ENCODE data around the gene ACTL8.

Gene ACTL8

DNA sequence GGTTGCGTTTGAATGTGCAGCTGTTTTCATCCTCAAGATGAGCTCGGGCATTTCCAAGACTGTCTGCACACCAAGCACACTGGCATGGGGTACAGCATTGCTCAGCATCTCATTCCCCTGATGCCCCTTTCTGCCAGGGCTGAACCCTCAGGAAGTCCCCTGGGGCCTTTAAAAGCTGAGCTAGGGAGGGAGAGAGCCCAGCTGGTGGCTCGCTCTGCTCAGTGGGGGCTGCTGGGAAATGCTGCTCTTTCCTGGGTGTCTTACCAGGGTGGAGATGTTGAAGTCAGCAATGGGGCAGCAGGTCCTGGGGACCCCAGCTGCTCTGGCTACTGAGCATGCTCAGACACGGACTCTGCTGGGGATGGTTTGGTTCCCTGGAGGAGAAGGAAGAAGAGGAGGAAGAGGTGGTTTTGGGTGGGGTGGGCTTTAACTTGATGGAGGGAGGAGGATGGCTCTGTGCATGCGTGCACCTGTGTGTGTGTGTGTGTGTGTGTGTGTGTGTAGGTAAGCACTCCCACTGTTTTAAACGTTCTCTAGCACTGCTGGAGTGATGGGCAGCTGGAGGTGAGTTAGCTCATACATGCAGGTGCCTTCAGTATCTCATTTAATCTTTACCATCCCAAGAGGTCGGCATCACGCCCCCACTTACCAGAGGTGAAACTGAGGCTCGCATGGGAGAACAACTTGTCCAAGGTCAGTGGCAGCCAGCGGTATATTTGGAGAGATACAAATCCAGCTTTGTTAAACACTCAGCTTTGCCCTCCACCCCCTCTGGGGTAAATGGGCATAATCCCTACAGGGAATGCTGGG, 40.9 kb downstream of the ACTL8 start:
- H3K4me3 ChIP-seq (ENCODE audit: low read depth, low read length): no peak overlapping the region
- no peak for DNase-seq (ENCODE audit: low read depth)

GRCh38 chr1:17797478-17797877, 42.3 kb downstream of the ACTL8 start:
- no peak for DNase-seq (ENCODE audit: low read depth)
- H3K4me3 ChIP-seq (ENCODE audit: low read depth, low read length): no peak overlapping the region

GRCh38 chr1:17798011-17798410, 42.9 kb downstream of the ACTL8 start:
- H3K4me3 ChIP-seq (ENCODE audit: low read depth, low read length): no peak overlapping the region
- no peak for DNase-seq (ENCODE audit: low read depth)

DNA sequence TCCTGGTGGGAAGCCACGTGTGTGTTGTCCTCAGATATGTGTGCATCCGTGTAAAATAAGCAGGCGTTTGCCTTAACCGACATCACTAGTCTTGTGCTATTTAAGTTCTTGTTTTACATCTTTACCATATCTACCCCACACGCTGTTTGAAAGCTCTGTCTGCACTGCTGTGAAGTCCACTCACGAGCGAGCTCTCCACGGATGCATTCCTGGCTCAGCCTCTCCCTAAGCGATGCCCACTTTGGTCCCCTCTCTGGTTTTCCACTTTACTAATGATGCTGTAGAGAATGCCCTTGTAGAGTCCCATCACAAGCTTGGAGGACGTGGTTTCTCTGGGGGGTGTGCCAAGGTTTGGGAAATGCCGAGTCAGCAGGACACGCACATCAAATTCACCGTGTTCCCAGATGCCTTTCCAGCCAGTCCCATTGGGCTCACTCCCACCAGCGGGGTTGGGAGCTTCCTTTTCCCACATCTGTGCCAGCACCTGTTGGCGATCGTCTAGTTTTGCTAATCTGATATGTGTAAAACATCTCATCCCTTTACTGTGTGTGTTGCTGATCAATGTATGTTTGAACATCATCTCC, 43.8 kb downstream of the ACTL8 start:
- H3K4me3 ChIP-seq (ENCODE audit: low read depth, low read length): no peak overlapping the region
- no peak for DNase-seq (ENCODE audit: low read depth)

DNA sequence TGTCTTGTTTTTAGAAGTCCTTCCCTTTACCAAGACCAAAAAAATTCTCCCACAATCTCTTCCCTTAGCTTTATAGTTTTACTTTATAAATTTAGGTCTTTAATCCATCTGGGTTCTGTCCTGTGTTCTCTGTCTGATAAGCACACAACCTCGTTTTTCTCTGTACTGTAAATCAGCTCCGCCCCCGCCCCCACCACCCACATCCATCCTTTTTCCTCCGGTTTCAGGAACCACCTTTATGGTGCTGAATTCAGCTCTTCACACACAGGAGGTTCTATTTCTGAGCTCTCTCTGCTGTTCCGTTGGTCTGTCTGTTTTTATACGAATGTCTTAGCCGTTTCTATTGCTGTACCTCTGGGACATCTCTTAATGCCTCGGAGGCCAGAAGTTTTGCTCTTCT, 44.5 kb downstream of the ACTL8 start:
- H3K4me3 ChIP-seq (ENCODE audit: low read depth, low read length): no peak overlapping the region
- no peak for DNase-seq (ENCODE audit: low read depth)

GRCh38 chr1:17802164-17802563, 47.0 kb downstream of the ACTL8 start:
- peak; percentile 19 for DNase-seq (ENCODE audit: low read depth)

GRCh38 chr1:17802945-17803344, 47.8 kb downstream of the ACTL8 start:
- DNase-seq (ENCODE audit: low read depth): no peak
- H3K4me3 ChIP-seq (ENCODE audit: low read depth, low read length): no peak overlapping the region

More at GRCh38 chr1:17802164-17802563, 47.0 kb downstream of the ACTL8 start:
- no peak overlapping the region for H3K4me3 ChIP-seq (ENCODE audit: low read depth, low read length)

- H3K4me3 ChIP-seq (ENCODE audit: low read depth, low read length): no peak overlapping the region
- DNase-seq (ENCODE audit: low read depth): no peak
Observed at GRCh38 chr1:17805869-17806684, 50.9 kb downstream of the ACTL8 start.

GRCh38 chr1:17808816-17809215, 53.7 kb downstream of the ACTL8 start:
- no peak for DNase-seq (ENCODE audit: low read depth)
- no peak overlapping the region for H3K4me3 ChIP-seq (ENCODE audit: low read depth, low read length)

- DNase-seq (ENCODE audit: low read depth): no peak
- no peak overlapping the region for H3K4me3 ChIP-seq (ENCODE audit: low read depth, low read length)
Observed at GRCh38 chr1:17810668-17811067, 55.5 kb downstream of the ACTL8 start.

DNA sequence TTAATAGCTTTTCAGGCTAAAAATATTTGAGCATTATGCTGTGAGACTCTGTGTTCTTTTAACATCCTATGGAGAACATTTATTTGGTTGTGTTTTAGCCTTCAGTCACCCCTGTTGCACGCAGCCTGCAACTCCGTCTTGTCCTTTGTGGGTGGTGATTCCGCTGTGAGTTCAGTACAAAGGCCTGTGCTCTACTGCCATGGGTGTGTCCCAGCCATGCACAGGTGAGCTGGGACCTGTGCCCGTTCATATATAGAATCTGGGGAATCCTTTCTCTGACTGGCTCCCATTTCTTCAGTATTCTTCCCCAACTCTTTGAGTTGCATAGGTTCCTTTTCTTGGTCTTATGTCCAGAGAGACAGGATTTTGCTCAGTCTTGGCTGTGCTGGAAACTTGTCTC, 61.4 kb downstream of the ACTL8 start:
- no peak overlapping the region for H3K4me3 ChIP-seq (ENCODE audit: low read depth, low read length)
- DNase-seq (ENCODE audit: low read depth): no peak

DNA sequence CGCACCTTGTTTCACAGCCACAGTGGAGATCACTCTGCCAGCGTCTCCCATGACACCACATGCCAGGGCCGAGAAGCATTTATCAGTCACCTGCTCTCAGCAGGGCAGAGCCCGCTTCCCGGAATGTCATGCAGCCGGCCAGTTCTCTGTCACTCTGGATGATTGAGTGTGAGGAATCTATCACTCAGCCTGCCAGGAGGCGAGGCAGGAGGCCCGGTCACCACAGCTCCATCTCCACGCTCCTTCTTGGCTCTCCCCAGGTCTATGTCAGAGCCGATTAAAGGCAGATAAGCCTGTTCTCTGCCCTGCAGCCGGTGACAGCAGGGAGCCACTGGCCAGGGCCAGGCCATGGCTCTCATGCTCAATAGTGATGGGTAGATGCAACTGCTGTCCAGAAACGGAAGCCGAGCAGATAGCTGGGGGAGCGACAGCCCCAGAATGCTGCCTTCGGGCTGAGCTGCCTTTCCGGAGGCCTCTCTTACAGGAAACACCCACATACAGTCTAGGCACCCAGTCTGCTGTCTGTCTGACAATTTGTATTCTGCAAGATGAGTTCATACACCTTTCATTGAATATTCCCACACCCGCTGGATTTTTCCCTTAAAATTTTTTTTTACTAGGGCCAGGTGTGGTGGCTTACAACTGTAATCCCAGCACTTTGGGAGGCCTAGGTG, 64.1 kb downstream of the ACTL8 start:
- DNase-seq (ENCODE audit: low read depth): no peak
- no peak overlapping the region for H3K4me3 ChIP-seq (ENCODE audit: low read depth, low read length)

GRCh38 chr1:17820198-17820597, 65.1 kb downstream of the ACTL8 start:
- DNase-seq (ENCODE audit: low read depth): no peak
- no peak overlapping the region for H3K4me3 ChIP-seq (ENCODE audit: low read depth, low read length)

- H3K4me3 ChIP-seq (ENCODE audit: low read depth, low read length): no peak overlapping the region
- no peak for DNase-seq (ENCODE audit: low read depth)
Observed at GRCh38 chr1:17822741-17823426, 67.8 kb downstream of the ACTL8 start.

DNA sequence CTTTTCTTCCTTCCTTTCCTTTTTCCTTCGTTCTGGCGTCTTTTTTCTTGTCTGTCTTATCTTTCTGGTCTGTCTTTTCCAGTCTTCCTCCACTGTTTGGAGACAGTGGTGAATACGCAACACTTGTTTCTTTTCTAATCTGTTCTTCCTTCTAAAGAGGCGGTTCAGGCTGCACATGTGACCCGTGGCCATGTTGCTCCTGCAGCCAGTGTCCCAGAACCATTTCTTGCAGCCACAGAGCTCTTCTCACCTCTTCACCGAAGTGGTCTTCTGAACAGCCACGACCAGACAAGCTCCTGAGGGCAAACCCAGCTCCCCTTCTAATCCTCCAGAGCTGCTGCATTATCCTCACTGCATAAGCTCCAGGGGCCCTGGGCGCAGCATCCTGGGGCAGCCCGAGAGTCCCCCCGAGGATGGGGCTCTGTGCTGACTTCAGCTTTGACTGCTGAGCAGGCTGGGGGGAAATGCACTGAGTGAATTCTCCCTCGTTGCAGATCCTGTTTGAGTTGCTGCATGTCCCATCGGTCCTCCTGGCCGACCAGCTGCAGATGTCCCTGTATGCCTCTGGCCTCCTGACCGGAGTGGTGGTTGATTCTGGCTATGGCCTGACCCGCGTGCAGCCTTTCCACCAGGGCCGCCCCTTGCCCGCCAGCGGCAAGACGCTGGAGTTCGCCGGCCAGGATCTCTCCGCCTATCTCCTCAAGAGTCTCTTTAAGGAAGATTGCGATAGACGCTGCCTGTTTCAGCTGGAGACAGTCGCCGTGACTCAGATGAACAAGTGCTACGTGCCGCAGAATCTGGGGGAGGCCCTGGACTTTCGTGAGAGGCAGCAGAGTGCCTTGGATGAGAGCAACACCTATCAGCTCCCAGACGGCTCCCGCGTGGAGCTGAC, 70.4 kb downstream of the ACTL8 start:
- H3K4me3 ChIP-seq (ENCODE audit: low read depth, low read length): no peak overlapping the region
- no peak for DNase-seq (ENCODE audit: low read depth)

GRCh38 chr1:17826165-17826488, 71.0 kb downstream of the ACTL8 start:
- no peak overlapping the region for H3K4me3 ChIP-seq (ENCODE audit: low read depth, low read length)
- DNase-seq (ENCODE audit: low read depth): no peak

DNA sequence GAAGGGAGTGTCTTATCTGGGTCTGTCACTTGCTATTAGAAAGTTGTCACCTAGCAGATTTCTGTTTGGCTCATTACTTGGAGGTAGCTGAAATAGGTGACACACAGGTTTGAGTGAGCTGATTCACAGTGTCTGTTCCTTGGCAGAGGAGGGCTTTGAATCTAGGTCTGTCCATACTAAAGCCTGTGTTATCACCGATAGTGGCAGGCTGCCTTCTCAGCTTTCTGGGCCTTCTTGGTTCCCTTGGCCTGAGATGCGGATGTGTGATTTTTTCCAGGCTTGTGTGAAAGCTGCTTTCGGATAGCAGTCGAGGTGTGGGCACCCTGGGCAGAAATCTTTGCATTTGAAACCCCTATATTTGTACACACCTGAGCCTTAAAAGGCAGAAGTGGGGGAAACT, 73.9 kb downstream of the ACTL8 start:
- no peak overlapping the region for H3K4me3 ChIP-seq (ENCODE audit: low read depth, low read length)
- DNase-seq (ENCODE audit: low read depth): no peak

GRCh38 chr1:17829579-17829978, 74.4 kb downstream of the ACTL8 start:
- no peak for DNase-seq (ENCODE audit: low read depth)
- no peak overlapping the region for H3K4me3 ChIP-seq (ENCODE audit: low read depth, low read length)

DNA sequence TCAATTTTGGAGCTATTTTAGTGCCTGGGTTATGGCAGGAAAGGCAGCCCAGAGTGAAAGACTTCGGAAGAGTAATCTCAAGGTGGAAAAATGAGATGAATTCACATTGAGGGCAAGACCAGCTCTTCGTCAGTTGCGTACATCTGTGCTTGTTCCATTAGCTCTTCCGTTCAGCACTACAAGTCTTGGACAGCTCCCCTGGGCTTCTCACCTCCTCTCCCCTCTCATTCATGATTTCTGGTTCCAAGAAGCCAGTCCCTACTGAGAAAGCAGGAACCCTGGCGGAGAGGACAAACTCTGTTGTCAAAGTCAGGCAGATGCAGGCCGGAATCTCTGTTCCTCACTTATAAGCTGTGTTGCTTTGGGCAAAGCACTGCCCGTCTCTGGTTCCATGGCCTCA, 76.5 kb downstream of the ACTL8 start:
- peak; percentile 13 for DNase-seq (ENCODE audit: low read depth)
- H3K4me3 ChIP-seq (ENCODE audit: low read depth, low read length): no peak overlapping the region

Measured in skeletal muscle cell (primary cell).